ENCODE results near the gene P2RY8.
"Not testable (repeated sequence)": the region's sequence is repeated elsewhere in the genome, so short reads cannot be mapped to it uniquely, and the experiment has no call there.

GRCh38 chrX:1537716-1538090 is 718 bp upstream of the P2RY8 start:
- TF ChIP-seq POLR2AphosphoS5, CTCF (IDR thresholded peaks at IDR 0.05): not testable (repeated sequence)
